HG02798 (cell line): Measurements from ENCODE around the gene INPP5F.
"Not testable (repeated sequence)": the region's sequence is repeated elsewhere in the genome, so short reads cannot be mapped to it uniquely, and the experiment has no call there.

ENCODE experiments used
- ATAC-seq: cut with Tn5 transposase; IDR thresholded peaks from one replicate; pipeline ENCODE4 v1.9.1; 2021; ENCODE audit warnings: mild to moderate bottlenecking; ENCODE audit not compliant: unreplicated experiment, poor library complexity

INPP5F gene

DNA sequence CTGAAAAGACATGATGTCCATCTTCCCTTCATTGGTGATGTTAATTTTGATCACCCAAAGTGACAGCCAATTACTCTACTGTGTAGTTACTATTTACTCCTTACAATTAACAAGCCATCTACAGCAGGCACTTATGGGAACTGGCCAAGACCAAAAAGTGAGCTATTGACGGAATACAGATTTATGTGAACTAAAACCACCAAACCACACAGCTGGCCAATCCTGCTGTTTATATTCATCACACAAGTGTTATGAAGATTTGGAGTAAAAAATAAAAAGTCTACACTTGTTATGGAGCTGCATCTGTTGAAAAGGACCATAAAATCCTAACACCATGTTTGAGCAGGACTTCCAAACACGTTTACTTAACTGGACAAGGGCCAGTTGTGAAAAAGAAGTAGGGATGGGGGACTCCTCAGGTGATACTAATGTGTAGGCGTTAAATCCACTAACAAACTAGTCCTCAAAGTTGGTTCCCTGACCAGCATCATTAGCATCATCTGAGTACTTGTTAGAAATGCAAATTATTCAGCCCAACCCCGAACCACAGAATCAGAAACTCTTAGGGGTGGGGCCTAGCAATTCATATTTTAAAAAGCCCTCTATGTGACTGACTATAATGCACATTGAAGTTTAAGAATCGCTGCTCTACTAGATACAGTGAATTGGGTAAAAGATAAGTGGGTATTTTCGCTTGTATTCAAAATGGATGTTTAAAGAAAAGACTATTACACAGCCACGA is 135.2 kb downstream of the INPP5F start:
- ATAC-seq = peak; percentile 61

DNA sequence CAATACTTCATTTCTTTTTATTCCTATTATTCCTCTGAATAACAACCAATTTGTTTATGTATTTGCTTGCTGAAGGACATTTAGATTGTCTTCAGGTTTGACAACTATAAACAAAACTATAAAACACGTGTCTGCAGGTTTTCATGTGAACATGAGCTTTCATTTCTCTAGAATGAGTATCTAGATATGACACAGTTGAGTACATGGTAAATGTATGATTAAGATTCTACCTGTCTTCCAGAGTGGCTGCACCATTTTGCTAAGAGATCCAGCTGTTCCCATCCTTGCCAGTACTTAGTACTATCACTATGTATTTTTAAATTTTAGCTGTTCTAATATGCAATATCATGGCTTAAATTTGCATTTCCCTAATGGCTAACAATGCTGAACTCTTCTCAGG is 136.7 kb downstream of the INPP5F start:
- ATAC-seq = no peak

DNA sequence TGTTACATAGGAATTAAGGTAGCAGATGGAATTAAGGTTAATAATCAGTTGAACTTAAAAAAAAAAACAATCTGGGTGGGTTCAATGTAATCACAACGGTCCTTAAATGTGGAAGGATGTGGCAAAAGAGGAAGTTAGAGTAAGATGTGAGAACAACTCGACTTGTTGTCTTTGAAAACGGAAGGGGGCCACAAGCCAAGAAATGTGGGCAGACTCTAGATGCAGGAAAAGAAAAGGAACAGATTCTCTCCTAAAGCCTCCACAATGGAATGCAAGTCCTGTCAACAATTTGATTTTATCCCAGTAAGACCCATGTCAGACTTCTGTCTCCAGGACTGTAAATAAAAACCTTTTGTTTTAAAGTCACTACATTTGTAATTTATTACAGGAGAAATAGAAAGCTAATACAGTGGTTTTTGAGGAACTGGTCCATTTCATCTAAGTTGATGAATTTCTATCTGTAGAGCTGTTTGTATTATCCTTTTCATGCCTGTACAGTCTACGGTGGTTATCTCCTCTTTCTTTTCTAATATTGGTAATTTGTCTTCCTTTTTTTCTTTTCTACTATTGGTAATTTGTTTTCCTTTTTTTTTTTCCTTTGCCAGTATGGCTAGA is 138.2 kb downstream of the INPP5F start:
- no peak for ATAC-seq

DNA sequence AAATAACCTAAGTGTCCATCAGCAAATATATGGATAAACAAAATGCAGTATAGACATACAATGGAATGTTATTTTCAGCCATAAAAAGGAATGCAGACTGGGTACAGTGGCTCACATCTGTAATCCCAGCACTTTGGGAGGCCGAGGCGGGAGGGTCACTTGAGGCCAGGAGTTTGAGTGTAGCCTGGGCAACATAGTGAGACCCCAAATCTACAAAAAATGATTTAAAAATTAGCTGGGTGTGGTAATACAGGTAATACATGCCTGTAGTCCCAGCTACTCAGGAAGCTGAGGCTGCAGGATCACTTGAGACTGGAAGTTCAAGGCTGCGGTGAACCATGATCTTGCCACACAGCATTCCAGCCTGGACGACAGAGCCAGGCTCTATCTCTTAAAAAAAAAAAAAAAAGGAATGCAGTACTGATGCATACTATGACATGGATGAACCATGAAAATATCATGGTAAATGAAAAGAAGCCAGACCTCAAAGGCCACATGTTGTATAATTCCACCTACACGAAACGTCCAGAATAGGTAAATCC is 139.9 kb downstream of the INPP5F start:
- no peak for ATAC-seq

DNA sequence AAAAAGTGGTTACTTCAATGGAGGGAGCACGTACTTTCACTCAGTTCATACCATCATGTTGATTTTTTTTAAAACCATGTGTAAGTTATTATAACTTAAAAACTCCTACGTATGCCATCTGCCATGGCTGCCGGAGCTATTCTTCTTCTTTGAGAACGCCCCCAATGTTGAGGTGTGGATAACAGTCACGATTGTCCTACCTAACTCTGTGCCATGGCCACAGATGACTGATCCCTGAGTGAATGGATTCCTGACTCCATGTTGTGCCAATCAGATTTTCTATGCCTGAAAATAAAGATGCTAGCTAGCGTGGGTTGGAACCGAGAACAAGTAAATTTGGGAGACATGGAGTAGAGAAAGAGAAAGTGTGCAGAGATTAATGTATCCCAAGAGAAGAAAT is 141.5 kb downstream of the INPP5F start:
- ATAC-seq = no peak

DNA sequence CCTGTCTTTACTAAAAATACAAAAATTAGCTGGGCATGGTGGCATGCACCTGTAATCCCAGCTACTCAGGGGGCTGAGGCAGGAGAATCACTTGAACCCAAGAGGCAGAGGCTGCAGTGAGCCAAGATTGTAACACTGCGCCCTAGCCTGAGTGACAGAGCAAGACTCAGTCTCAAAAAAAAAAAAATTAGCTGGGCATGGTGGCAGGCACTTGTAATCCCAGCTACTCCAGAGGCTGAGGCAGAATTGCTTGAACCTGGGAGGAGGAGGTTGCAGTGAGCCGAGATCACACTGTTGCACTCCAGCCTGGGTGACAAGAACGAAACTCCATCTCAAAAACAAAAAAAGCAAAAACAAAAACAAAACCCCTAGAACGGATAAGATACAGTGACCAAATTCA is 143.5 kb downstream of the INPP5F start:
- ATAC-seq = not testable (repeated sequence)

DNA sequence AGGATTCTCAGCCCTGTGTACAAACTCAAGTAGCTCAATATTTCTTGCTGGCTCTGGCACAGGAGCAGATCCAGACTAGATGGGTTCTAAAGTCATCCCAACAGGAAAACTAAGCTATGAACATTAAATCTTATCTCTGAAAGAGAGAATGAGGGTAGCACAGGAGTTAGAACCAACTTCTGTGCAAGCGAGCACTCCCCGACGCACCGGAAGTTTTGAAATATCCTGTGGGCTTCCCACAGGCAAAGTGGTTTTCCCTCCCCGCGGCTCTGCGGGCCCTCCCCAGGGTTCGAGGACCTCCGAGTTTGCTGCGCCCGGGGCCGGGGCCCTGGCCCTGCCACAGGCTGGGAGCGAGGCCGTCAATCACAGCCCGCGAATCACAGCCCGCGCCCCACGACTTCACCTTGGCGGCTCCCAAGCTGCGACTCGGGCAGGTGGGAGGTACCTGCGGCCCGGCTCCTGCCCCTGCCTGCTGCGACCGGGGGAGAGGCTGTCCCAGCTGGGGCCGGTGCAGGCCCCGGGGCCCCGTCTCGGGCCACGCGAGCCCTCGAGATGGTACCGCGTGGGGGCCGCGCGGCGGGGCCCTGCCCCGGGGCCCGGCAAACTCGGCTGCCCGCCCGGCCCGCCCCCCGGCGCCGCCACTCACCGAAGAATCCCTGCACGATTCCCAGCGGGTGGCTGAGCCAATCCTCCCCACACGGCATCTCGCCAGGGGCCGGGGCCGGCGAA is 146.2 kb downstream of the INPP5F start:
- ATAC-seq = peak; percentile 35

DNA sequence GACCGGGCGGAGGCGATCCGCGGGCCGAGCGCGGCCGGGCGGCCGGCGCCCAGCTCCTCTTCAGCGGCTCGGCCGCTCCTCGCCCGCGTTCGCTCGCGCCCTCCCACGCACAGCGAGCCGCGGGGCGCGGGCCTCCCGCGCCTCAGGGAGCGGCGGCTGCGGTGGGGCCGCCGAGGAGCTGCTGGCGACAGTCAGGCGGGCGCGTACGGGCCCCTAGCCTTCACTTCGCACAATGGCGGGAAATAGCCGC is 146.7 kb downstream of the INPP5F start, which contains the start of gene MCMBP:
Gene MCMBP (minus strand): TSS at position 234 of the 250 bp plus-strand sequence. CDS start 259 bp downstream, outside the sequence.
- ATAC-seq = peak; percentile 28

DNA sequence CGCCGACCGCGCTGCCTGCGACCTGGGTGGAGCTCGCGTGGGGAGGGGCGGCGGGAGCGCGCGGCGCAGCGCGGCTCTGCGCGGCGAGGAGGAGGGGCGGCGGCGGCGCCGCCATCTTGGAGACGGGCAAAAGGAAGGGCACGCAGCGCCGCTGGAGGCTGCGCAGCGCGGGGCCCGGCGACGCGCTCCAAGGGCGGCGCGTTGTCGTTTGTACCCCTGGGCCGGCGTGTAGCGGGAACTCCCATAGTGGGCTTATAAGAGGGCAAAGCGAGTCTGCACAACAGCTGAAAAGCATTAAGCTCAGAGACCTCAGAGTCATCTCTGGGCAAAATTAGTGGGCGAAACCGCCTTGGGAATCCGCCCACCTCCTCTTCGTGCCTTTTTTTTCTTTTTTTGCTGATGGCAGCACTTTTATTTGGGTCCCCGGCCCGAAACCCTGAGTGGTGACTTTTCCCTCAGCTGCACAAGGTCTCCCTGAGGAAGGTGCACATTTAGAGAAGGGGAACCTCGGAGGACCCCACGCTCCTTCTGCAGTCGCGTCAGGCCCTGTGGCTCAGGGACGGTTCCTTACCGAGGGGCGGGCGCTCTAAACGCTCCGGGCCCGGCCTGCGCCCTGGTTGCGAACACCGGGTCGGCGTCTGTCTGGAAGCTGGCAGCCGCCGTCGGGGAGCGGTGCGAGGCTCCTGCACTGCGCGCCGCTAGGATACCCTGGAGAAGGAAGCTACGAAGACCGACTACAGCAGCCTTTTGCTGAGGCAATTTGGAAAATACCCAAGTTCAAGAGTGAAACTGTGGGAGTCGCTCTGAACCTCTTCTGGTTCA is 147.2 kb downstream of the INPP5F start:
- peak; percentile 94 for ATAC-seq

DNA sequence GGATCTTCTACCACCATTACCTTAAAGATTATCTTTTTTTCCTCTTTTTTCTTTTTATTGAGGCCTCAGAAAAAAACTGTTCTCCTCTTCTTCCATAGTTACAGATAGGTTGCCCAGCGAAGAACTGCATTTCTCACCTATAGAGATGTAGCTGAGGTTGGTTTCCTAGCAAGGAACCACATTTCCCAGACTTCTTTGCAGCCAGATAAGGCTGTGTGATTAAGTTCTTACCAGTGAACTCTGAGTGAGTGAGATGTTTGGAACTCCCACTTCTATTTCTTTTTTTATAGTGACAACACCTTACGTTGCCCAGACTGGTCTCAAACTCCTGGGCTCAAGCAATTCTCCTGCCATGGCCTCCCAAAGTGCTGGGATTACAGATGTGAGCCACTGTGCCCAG is 152.7 kb downstream of the INPP5F start:
- ATAC-seq = no peak
